Mesendoderm (in vitro differentiated cells): Measurements from ENCODE around the gene STRIP1.
A peak's percentile ranks its signal among the peaks of the same experiment; 100 is the strongest.

Experiments used
- DNase-seq: peaks from one replicate; pipeline ENCODE4 v3.0.0; 2013
- H2AK5ac ChIP-seq: 2 replicates; pipeline ENCODE4 v1.6.1; 2013; ENCODE audit warnings: low read length, inconsistent platforms
- H2BK120ac ChIP-seq: 2 replicates; pipeline ENCODE4 v1.6.1; 2013; ENCODE audit warnings: low read depth, mild to moderate bottlenecking, low read length, moderate library complexity, mixed read lengths
- H2BK15ac ChIP-seq: replicated peaks from 2 replicates; pipeline ENCODE4 v1.6.1; 2013; ENCODE audit warnings: low read depth, mild to moderate bottlenecking, moderate library complexity
- H2BK5ac ChIP-seq: 2 replicates; pipeline ENCODE4 v1.6.1; 2013; ENCODE audit warnings: low read length, inconsistent platforms
- H3K18ac ChIP-seq: 2 replicates; pipeline ENCODE4 v1.6.1; 2013; ENCODE audit warnings: mild to moderate bottlenecking, low read length, mixed read lengths
- H3K23ac ChIP-seq: one replicate; pipeline ENCODE4 v1.6.1; 2013; ENCODE audit warnings: low read length
- H3K27ac ChIP-seq: 2 replicates; pipeline ENCODE4 v1.5.1; 2013; ENCODE audit warnings: low read depth, mild to moderate bottlenecking, inconsistent platforms, low read length, moderate library complexity
- H3K27me3 ChIP-seq: 2 replicates; pipeline ENCODE4 v1.6.1; 2013; ENCODE audit warnings: low read length, control low read depth, mild to moderate bottlenecking, inconsistent platforms; ENCODE audit not compliant: insufficient read depth, poor library complexity
- H3K36me3 ChIP-seq: 2 replicates; pipeline ENCODE4 v1.6.1; 2013; ENCODE audit warnings: low read length, inconsistent platforms; ENCODE audit not compliant: control insufficient read depth, insufficient read depth
- H3K4ac ChIP-seq: one replicate; pipeline ENCODE4 v1.6.1; 2013; ENCODE audit warnings: low read depth, mild to moderate bottlenecking, low read length, moderate library complexity
- H3K4me1 ChIP-seq: 2 replicates; pipeline ENCODE4 v1.6.1; 2013; ENCODE audit warnings: low read depth, low read length, inconsistent platforms; ENCODE audit not compliant: control insufficient read depth
- H3K4me2 ChIP-seq: 2 replicates; pipeline ENCODE4 v1.6.1; 2013; ENCODE audit warnings: low read length
- H3K4me3 ChIP-seq: 2 replicates; pipeline ENCODE4 v1.5.1; 2013; ENCODE audit warnings: mild to moderate bottlenecking, low read length
- H3K56ac ChIP-seq: one replicate; pipeline ENCODE4 v1.6.1; 2013; ENCODE audit warnings: low read length
- H3K79me1 ChIP-seq: 2 replicates; pipeline ENCODE4 v1.6.1; 2013; ENCODE audit warnings: low read length, inconsistent platforms
- H3K79me2 ChIP-seq: 2 replicates; pipeline ENCODE4 v1.6.1; 2013; ENCODE audit warnings: mild to moderate bottlenecking, low read length; ENCODE audit not compliant: control insufficient read depth, insufficient read depth
- H3K9ac ChIP-seq: 2 replicates; pipeline ENCODE4 v1.6.1; 2013; ENCODE audit warnings: low read length, inconsistent platforms
- H4K5ac ChIP-seq: one replicate; pipeline ENCODE4 v1.6.1; 2013; ENCODE audit warnings: low read length
- H4K8ac ChIP-seq: one replicate; pipeline ENCODE4 v1.6.1; 2013; ENCODE audit warnings: low read depth, mild to moderate bottlenecking, control low read depth, low read length, moderate library complexity
- WGBS: extraction: QIAGEN DNeasy Blood & Tissue Kit; methylation state at CpG from one replicate; pipeline ENCODE4 v1.1.7; 2013; ENCODE audit warnings: low lambda C conversion rate, missing lambda C conversion rate; ENCODE audit not compliant: insufficient coverage; ENCODE audit errors: extremely low coverage; 5-methylcytosine and 5-hydroxymethylcytosine counted together

STRIP1 gene

DNA sequence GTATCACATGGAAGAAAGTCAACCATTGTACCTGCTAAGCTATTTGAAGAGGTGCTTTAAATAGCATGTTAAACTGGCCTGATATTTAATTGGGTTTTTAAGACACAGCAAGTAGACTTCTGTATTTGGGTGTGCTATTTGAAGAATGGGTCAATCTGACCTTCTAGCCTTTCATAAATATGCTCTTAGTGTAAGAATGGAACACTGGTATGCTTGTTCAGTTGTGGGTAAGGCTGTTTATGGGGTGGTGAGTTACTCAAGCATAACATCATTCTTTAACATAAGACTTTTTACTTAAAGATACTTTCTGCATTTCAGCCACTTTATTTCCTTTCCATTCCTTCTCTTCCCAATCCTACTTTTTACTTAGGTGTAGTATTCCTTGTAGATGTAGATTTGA, 28.5 kb upstream of the STRIP1 start:
- Histone ChIP-seq H3K4me3 (no peak overlapping the region), H3K79me2 (peaks cover 7% of the 10 kb centered on the region), H3K4me1 (peaks cover 17% of the 10 kb centered on the region)

DNA sequence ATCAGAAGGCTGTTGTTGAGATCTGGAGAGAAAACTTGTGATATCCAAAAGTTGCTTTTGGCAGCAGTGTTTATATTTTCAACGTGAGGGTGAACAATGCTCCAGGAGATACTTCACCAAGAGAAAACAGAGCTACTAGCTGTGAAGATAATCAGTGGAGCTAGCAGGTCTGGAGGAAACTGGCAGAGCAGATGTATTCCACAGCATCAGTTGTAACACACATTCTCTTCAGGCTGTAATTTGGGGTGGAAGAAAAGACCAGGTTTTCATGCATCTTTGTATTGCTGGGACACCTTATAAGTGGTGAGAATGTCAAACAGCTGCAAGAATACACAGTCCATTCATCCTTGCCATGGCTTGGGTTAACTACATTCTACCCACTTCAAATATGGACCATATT, 27.9 kb upstream of the STRIP1 start:
- WGBS, result no CpG with 5 or more reads among the region's 1 CpG
- Histone ChIP-seq H3K4me2 (no peak overlapping the region), H3K23ac (no peak overlapping the region), H4K8ac (no peak overlapping the region), H3K9ac (no peak overlapping the region), H2BK120ac (no peak overlapping the region), H3K4me1 (peaks cover 17% of the 10 kb centered on the region), H2AK5ac (no peak overlapping the region), H2BK15ac (no peak overlapping the region), H3K27ac (no peak overlapping the region), H3K79me1 (peaks cover 2% of the 10 kb centered on the region), H3K18ac (no peak overlapping the region), H3K27me3 (no peaks in the 10 kb centered on the region), H3K36me3 (peaks cover 4% of the 10 kb centered on the region), H3K4ac (no peak overlapping the region), H3K79me2 (peaks cover 7% of the 10 kb centered on the region), H4K5ac (no peak overlapping the region), H3K56ac (no peak overlapping the region), H3K4me3 (no peak overlapping the region), H2BK5ac (no peak overlapping the region)
- DNase-seq, result no peak

More for the DNA sequence above, 28.5 kb upstream of the STRIP1 start:
- no peak overlapping the region for H4K5ac ChIP-seq
- no peak overlapping the region for H2BK120ac ChIP-seq
- H3K56ac ChIP-seq, result no peak overlapping the region
- H3K18ac ChIP-seq, result no peak overlapping the region
- no peak overlapping the region for H3K4ac ChIP-seq
- H3K4me2 ChIP-seq, result no peak overlapping the region
- peaks cover 2% of the 10 kb centered on the region for H3K36me3 ChIP-seq
- H3K9ac ChIP-seq, result no peak overlapping the region
- H3K27ac ChIP-seq, result no peak overlapping the region
- H4K8ac ChIP-seq, result no peak overlapping the region
- no peak for DNase-seq
- H2BK5ac ChIP-seq, result no peak overlapping the region
- H2BK15ac ChIP-seq, result peak overlapping the region; percentile 88
- no peak overlapping the region for H3K23ac ChIP-seq
- H3K27me3 ChIP-seq, result no peaks in the 10 kb centered on the region
- no peak overlapping the region for H2AK5ac ChIP-seq
- peaks cover 2% of the 10 kb centered on the region for H3K79me1 ChIP-seq

- peaks cover 6% of the 10 kb centered on the region for H3K36me3 ChIP-seq
- no peak overlapping the region for H4K8ac ChIP-seq
- H2AK5ac ChIP-seq, result no peak overlapping the region
These were observed 27.2 kb upstream of the STRIP1 start for GRCh38 chr1:110007046-110007830.

DNA sequence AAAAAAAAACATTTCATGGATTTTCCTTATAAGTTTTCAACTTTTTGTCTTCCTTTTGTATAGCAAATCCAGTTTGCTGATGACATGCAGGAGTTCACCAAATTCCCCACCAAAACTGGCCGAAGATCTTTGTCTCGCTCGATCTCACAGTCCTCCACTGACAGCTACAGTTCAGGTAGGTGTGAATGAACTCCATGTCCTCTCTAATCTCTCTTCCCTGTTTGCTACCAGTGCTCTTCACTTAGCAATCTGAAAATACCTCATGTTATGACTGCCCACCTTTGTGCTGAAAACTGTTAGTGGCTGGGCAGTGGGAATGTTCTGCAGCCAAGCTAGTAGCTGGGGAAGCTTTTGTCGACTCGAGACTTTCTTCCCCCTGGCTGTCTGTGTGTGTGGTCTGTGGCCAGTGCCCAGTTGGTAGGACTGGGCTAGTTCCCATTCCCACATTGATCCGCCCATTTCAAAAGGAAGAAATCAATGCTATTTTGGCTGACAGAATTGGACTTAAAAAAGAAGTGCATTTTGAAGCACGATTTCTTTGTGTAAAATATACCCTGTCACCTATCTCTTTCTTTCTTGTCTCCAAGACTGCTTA, 25.4 kb upstream of the STRIP1 start:
- no peak overlapping the region for H3K56ac ChIP-seq
- no peak overlapping the region for H4K8ac ChIP-seq
- H3K79me2 ChIP-seq, result peaks cover 7% of the 10 kb centered on the region
- H3K4me2 ChIP-seq, result no peak overlapping the region
- no peak overlapping the region for H2BK15ac ChIP-seq
- H3K4me1 ChIP-seq, result peaks cover 11% of the 10 kb centered on the region
- H3K23ac ChIP-seq, result no peak overlapping the region
- H3K27ac ChIP-seq, result no peak overlapping the region
- H2BK5ac ChIP-seq, result no peak overlapping the region
- no peak overlapping the region for H3K18ac ChIP-seq
- peaks cover 4% of the 10 kb centered on the region for H3K79me1 ChIP-seq
- WGBS, result no CpG with 5 or more reads among the region's 7 CpGs
- H3K4me3 ChIP-seq, result no peak overlapping the region
- no peak for DNase-seq
- no peak overlapping the region for H2BK120ac ChIP-seq
- no peak overlapping the region for H3K4ac ChIP-seq
- H3K36me3 ChIP-seq, result peaks cover 10% of the 10 kb centered on the region
- no peaks in the 10 kb centered on the region for H3K27me3 ChIP-seq
- H4K5ac ChIP-seq, result no peak overlapping the region
- H3K9ac ChIP-seq, result no peak overlapping the region
- no peak overlapping the region for H2AK5ac ChIP-seq

More at GRCh38 chr1:110007046-110007830, 27.2 kb upstream of the STRIP1 start:
- Histone ChIP-seq H2BK120ac (no peak overlapping the region), H3K23ac (no peak overlapping the region), H2BK5ac (no peak overlapping the region), H3K4me1 (peaks cover 15% of the 10 kb centered on the region), H3K18ac (no peak overlapping the region), H4K5ac (no peak overlapping the region), H2BK15ac (no peak overlapping the region), H3K4me2 (no peak overlapping the region), H3K27me3 (no peaks in the 10 kb centered on the region), H3K56ac (no peak overlapping the region), H3K4ac (no peak overlapping the region), H3K79me2 (peaks cover 7% of the 10 kb centered on the region), H3K27ac (no peak overlapping the region), H3K9ac (no peak overlapping the region), H3K4me3 (no peak overlapping the region), H3K79me1 (peaks cover 2% of the 10 kb centered on the region)
- no peak for DNase-seq
- WGBS, result no CpG with 5 or more reads among the region's 4 CpGs

DNA sequence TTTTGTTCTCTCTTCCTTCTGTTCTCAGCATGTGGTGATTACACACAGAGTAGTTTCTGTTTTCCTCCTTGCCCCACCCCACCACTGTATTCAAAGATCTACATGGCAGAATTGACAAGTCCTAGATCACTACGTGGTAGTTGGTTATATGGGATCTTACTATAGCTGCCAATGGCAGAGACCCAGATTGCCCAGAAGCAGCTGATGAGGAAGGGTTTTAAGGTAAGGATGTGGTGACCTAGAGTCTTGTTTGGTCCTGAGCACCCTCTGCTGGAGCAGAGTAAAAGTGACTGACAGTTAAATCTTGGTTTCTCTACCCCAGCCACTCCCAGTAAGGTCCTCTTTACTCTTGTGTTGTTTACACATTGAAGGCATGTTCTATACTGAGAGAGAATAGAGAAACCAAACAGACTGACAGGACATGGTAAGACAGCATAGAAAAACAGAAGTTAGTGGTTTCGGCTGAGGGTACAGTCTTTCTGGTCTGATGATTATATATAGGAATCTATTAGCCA, 22.8 kb upstream of the STRIP1 start:
- H3K27ac ChIP-seq, result no peak overlapping the region

More for the DNA sequence above, 22.8 kb upstream of the STRIP1 start:
- Histone ChIP-seq H3K79me1 (peaks cover 4% of the 10 kb centered on the region), H3K23ac (no peak overlapping the region), H3K56ac (no peak overlapping the region), H4K5ac (no peak overlapping the region), H3K4me2 (no peak overlapping the region), H2AK5ac (no peak overlapping the region), H3K18ac (no peak overlapping the region), H3K79me2 (no peaks in the 10 kb centered on the region), H2BK120ac (no peak overlapping the region), H3K4ac (no peak overlapping the region), H2BK15ac (no peak overlapping the region), H3K9ac (no peak overlapping the region), H4K8ac (no peak overlapping the region), H3K4me3 (no peak overlapping the region), H3K4me1 (peaks cover 5% of the 10 kb centered on the region), H3K36me3 (peaks cover 16% of the 10 kb centered on the region), H2BK5ac (no peak overlapping the region), H3K27me3 (no peaks in the 10 kb centered on the region)
- DNase-seq, result peak; percentile 80
- no CpG with 5 or more reads among the region's 2 CpGs for WGBS
